Endothelial cell of umbilical vein (primary cell): ENCODE results near the gene ERVW-1. TPM values are rescaled to one million over a fixed set of nuclear protein-coding genes. Genes with fewer than 3 reads are reported as not detected.
"Not testable (repeated sequence)": the region's sequence is repeated elsewhere in the genome, so short reads cannot be mapped to it uniquely, and the experiment has no call there.

Source experiments
- BruUV-seq: library from RNA; stranded (reverse); fragments of 400-500 nt; replicated peaks from 2 replicates; lab custom pipeline; 2021; lab: Mats Ljungman, UMichigan
- CTCF ChIA-PET: fragments of 300-600, 350-600 bp; sonication (Branson Sonifier 250); formaldehyde crosslinking; loops from one replicate; lab custom pipeline; 2021; ENCODE audit warnings: antibody characterized with exemption, inconsistent platforms; lab: Charles Lee
- POLR2A ChIA-PET: fragments of 300-600, 350-600 bp; sonication (Branson Sonifier 250); formaldehyde crosslinking; loops from one replicate; lab custom pipeline; 2021; ENCODE audit warnings: antibody characterized with exemption, inconsistent platforms; lab: Charles Lee
- DNase-seq: peaks from one replicate; pipeline ENCODE4 v3.0.0-alpha.2; 2011; ENCODE audit warnings: low read depth, low spot score
- FAIRE-seq: peaks from 2 replicates; lab custom pipeline; 2011; peaks lifted over from hg19 to GRCh38; lab: Jason Lieb, UNC
- H2AFZ ChIP-seq: 2 replicates; pipeline ENCODE4 v1.6.0; 2012; ENCODE audit warnings: low read depth, low read length, control low read depth, inconsistent platforms
- H3K27ac ChIP-seq: 2 replicates; pipeline ENCODE4 v1.5.1; 2011; ENCODE audit warnings: low read depth, mild to moderate bottlenecking, control low read depth, low read length, moderate library complexity; ENCODE audit not compliant: insufficient read depth
- H3K27me3 ChIP-seq, 2 experiments: 2 replicates each; pipeline versions ENCODE4 v1.6.0 to v1.6.1; 2011; ENCODE audit warnings: low read length in 2 of 2, mixed read lengths in 1 of 2; ENCODE audit not compliant: control insufficient read depth in 2 of 2, insufficient read depth in 2 of 2
- H3K36me3 ChIP-seq, 2 experiments: 2 replicates in 1 of 2; 3 replicates in 1 of 2; pipeline ENCODE4 v1.5.1; 2011; ENCODE audit warnings: low read length in 2 of 2, mild to moderate bottlenecking in 1 of 2, moderate library complexity in 1 of 2; ENCODE audit not compliant: control insufficient read depth in 2 of 2, insufficient read depth in 2 of 2; ENCODE audit errors: extremely low read depth in 1 of 2
- H3K4me1 ChIP-seq: 3 replicates; pipeline ENCODE4 v1.5.1; 2011; ENCODE audit warnings: mild to moderate bottlenecking, low read length; ENCODE audit not compliant: control insufficient read depth, insufficient read depth; ENCODE audit errors: extremely low read depth
- H3K4me2 ChIP-seq: 2 replicates; pipeline ENCODE4 v1.6.1; 2011; ENCODE audit warnings: low read length, control low read depth, mixed read lengths; ENCODE audit not compliant: insufficient read depth
- H3K4me3 ChIP-seq, 3 experiments: fragments of 200-600 bp in 1 of 3; sonication (generic), shearing (Covaris generic) in 1 of 3; replicated peaks in 1 of 3; 2 replicates each; pipeline ENCODE4 v1.5.1; 2011 to 2016; ENCODE audit warnings: control low read depth in 3 of 3, low read length in 3 of 3, mild to moderate bottlenecking in 2 of 3, inconsistent platforms in 1 of 3, low read depth in 1 of 3, moderate library complexity in 1 of 3; ENCODE audit not compliant: insufficient read depth in 1 of 3
- H3K79me2 ChIP-seq: 2 replicates; pipeline ENCODE4 v1.6.0; 2012; ENCODE audit warnings: low read length, inconsistent platforms; ENCODE audit not compliant: control insufficient read depth, insufficient read depth
- H3K9ac ChIP-seq: replicated peaks from 2 replicates; pipeline ENCODE3; 2011; ENCODE audit warnings: low read length, control low read depth; ENCODE audit not compliant: insufficient read depth; ENCODE audit errors: extremely low read depth
- H3K9me1 ChIP-seq: replicated peaks from 3 replicates; pipeline ENCODE4 v1.6.0; 2011; ENCODE audit warnings: mild to moderate bottlenecking, low read length; ENCODE audit not compliant: control insufficient read depth, insufficient read depth; ENCODE audit errors: extremely low read depth
- H3K9me3 ChIP-seq: replicated peaks from 2 replicates; pipeline ENCODE4 v1.5.1; 2012; ENCODE audit warnings: low read length, inconsistent platforms; ENCODE audit not compliant: control insufficient read depth, insufficient read depth
- H4K20me1 ChIP-seq: replicated peaks from 2 replicates; pipeline ENCODE3; 2011; ENCODE audit warnings: mild to moderate bottlenecking, low read length; ENCODE audit not compliant: control insufficient read depth, insufficient read depth; ENCODE audit errors: extremely low read depth
- EZH2 ChIP-seq: IDR thresholded peaks from 2 replicates; pipeline ENCODE4 v1.6.1; 2012; ENCODE audit warnings: borderline replicate concordance, low read depth, mild to moderate bottlenecking, moderate library complexity, low read length, inconsistent platforms; ENCODE audit not compliant: severe bottlenecking
- FOS ChIP-seq: IDR thresholded peaks from 2 replicates; pipeline ENCODE4 v1.6.1; 2011; ENCODE audit warnings: mild to moderate bottlenecking, low read length, moderate library complexity, borderline replicate concordance; ENCODE audit not compliant: insufficient read depth
- GATA2 ChIP-seq: IDR thresholded peaks from 2 replicates; pipeline ENCODE4 v1.7.0; 2011; ENCODE audit warnings: low read depth, mild to moderate bottlenecking, moderate library complexity, mixed read lengths, low read length; ENCODE audit not compliant: insufficient read length, insufficient read depth
- MYC ChIP-seq: IDR thresholded peaks from one replicate; pipeline ENCODE4 v1.6.1; 2011; ENCODE audit warnings: mild to moderate bottlenecking, low read depth, low read length
- POLR2A ChIP-seq: IDR thresholded peaks from 2 replicates; pipeline ENCODE4 v1.6.1; 2012; ENCODE audit warnings: low read depth, mild to moderate bottlenecking, control low read depth, low read length
- POLR2AphosphoS5 ChIP-seq: IDR thresholded peaks from 2 replicates; pipeline ENCODE4 v1.6.1; 2012; ENCODE audit warnings: low read depth, mild to moderate bottlenecking, control low read depth, low read length, moderate library complexity; ENCODE audit not compliant: insufficient read depth
- dilution Hi-C: fragments of 300-500 bp; cut with MboI; formaldehyde crosslinking; loops from one replicate; pipeline ENCODE4 v1.15.0; 2019; ENCODE audit warnings: low sequenced_read_pairs; ENCODE audit not compliant: extremely low pct_ligation_motif_present
- intact Hi-C: fragments of 100-400 bp; cut with micrococcal nuclease; formaldehyde crosslinking; loops from one replicate; pipeline ENCODE4 v1.10.0; 2022
- polyA plus RNA-seq, 4 experiments: library from polyadenylated mRNA; depleted of rRNA in 3 of 4; stranded (reverse) in 3 of 4; unstranded in 1 of 4; fragments of >200 nt; gene quantifications; 2 replicates each; pipeline versions ENCODE4 v1.2.1 to v1.2.3, GENCODE V29; 2011 to 2012; ENCODE audit warnings: missing spikeins in 1 of 4
- total RNA-seq: library from RNA; stranded (reverse); gene quantifications from 2 replicates; pipeline ENCODE4 v1.2.3, GENCODE V29; 2021
- TF ChIP-seq, protein P1 (sequence below): IDR thresholded peaks from 2 replicates; pipeline ENCODE4 v1.6.1; 2011; ENCODE audit not compliant: insufficient read depth, insufficient read length
- TF ChIP-seq, protein P2 (sequence below), 2 donors: IDR thresholded peaks; 1 replicate in 1 of 2; 2 replicates in 1 of 2; pipeline ENCODE4 v1.5.1; 2011; ENCODE audit warnings: low read length in 2 of 2, mild to moderate bottlenecking in 2 of 2, moderate library complexity in 2 of 2, control low read depth in 1 of 2, inconsistent platforms in 1 of 2, low read depth in 1 of 2; ENCODE audit not compliant: insufficient read depth in 1 of 2; ENCODE audit errors: extremely low read depth in 1 of 2

Gene ERVW-1
- total and polyA plus RNA-seq, 2 donors (not counting 3 experiments of a cell fraction or from before 2014, with no cell fraction given): not detected

DNA sequence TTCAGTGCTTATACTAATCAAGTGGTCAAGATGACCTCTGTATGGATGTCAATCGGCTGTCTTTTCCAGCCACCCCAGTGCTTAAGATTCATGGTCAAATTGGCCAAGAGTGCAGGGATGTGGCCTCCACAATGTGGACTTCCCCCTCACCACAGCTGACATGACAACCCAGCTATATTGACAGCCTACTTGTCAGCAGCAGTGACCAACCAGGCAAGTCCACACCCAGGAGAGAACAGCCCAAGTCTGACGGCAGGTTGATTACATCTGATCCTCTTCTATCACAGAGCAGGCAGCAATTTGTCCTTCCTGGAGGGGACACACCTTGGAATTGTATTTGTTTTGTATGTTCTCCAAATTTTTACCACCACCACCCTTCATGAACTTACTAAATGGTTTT is 8.2 kb upstream of the ERVW-1 start:
- Histone ChIP-seq H3K4me3 (no peak overlapping the region), H3K9ac (no peak overlapping the region), H3K4me1 (no peaks in the 10 kb centered on the region), H3K79me2 (no peaks in the 10 kb centered on the region), H3K36me3 (peaks cover 4 to 8% of the 10 kb centered on the region in 2 experiments), H3K9me3 (no peaks in the 10 kb centered on the region), H4K20me1 (no peaks in the 10 kb centered on the region), H3K9me1 (no peaks in the 10 kb centered on the region), H3K27ac (no peak overlapping the region), H3K27me3 (no peaks in the 10 kb centered on the region), H2AFZ (no peak overlapping the region), H3K4me2 (no peak overlapping the region)
- intact Hi-C loops: no loop called here
- TF ChIP-seq EZH2: no peak
- TF ChIP-seq, protein P1, sequence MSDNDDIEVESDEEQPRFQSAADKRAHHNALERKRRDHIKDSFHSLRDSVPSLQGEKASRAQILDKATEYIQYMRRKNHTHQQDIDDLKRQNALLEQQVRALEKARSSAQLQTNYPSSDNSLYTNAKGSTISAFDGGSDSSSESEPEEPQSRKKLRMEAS: no peak
- no peak for TF ChIP-seq POLR2AphosphoS5
- FAIRE-seq: no peak
- no peak for DNase-seq
- BruUV-seq: no TSS peak
- POLR2A ChIA-PET: no interaction called here
- CTCF ChIA-PET: interaction anchor here (1.0 kb wide), 1 partner anchor 24 kb away, joined by 3 read pairs; no protein-coding TSS in a partner anchor
- dilution Hi-C loops: no loop called here

DNA sequence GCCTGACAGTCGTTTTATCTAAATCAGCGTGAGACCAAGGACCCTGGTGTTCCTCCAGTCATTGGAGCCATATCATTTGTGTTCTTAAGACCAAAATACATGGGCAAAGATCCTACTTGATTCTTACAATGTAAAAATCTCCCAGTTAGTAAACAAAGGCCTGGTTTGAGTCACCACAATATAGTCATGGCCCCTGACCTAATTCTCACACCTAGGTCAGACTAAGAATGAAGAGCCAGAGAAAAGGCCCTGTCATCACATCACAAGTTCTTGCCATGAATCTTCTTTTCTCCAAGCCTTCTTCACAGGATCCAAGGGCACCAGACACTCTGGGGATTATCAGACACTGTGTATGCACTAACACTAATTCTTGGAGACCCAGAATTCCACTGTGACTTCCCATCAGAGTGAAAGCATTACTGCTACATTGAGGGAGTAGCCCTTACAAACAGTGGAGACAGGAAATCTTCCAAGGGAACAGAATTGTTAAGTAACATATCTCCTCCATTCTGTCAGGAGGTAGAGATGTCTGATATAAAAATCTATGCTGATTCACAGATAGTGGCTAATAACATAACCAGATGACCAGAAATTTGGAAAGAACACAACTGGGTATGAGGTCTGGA is 7.6 kb upstream of the ERVW-1 start:
- no peak overlapping the region for H3K27ac ChIP-seq
- H4K20me1 ChIP-seq: no peaks in the 10 kb centered on the region
- no peaks in the 10 kb centered on the region for H3K9me1 ChIP-seq
- H2AFZ ChIP-seq: no peak overlapping the region
- no peak overlapping the region for H3K4me3 ChIP-seq
- no TSS peak for BruUV-seq
- no peak for TF ChIP-seq POLR2A
- TF ChIP-seq GATA2: no peak
- TF ChIP-seq FOS: no peak
- TF ChIP-seq, protein P2, sequence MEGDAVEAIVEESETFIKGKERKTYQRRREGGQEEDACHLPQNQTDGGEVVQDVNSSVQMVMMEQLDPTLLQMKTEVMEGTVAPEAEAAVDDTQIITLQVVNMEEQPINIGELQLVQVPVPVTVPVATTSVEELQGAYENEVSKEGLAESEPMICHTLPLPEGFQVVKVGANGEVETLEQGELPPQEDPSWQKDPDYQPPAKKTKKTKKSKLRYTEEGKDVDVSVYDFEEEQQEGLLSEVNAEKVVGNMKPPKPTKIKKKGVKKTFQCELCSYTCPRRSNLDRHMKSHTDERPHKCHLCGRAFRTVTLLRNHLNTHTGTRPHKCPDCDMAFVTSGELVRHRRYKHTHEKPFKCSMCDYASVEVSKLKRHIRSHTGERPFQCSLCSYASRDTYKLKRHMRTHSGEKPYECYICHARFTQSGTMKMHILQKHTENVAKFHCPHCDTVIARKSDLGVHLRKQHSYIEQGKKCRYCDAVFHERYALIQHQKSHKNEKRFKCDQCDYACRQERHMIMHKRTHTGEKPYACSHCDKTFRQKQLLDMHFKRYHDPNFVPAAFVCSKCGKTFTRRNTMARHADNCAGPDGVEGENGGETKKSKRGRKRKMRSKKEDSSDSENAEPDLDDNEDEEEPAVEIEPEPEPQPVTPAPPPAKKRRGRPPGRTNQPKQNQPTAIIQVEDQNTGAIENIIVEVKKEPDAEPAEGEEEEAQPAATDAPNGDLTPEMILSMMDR (IDR thresholded peaks at IDR 0.05; ENCODE audit: extremely low read depth in 1 of 2, insufficient read depth in 1 of 2, low read depth in 1 of 2, low read length in 2 of 2): no peak
- TF ChIP-seq, protein P1: no peak
- TF ChIP-seq MYC: no peak
- FAIRE-seq (no peak), DNase-seq (no peak)
- H3K4me2 ChIP-seq: no peak overlapping the region
- intact Hi-C loops: no loop called here
- dilution Hi-C loops: no loop called here
- no peaks in the 10 kb centered on the region for H3K79me2 ChIP-seq
- peaks cover 4 to 7% of the 10 kb centered on the region in 2 experiments for H3K36me3 ChIP-seq
- ChIA-PET POLR2A (no interaction called here), CTCF (no interaction called here)
- H3K27me3 ChIP-seq: no peaks in the 10 kb centered on the region
- H3K9me3 ChIP-seq: no peaks in the 10 kb centered on the region
- no peaks in the 10 kb centered on the region for H3K4me1 ChIP-seq
- no peak overlapping the region for H3K9ac ChIP-seq

DNA sequence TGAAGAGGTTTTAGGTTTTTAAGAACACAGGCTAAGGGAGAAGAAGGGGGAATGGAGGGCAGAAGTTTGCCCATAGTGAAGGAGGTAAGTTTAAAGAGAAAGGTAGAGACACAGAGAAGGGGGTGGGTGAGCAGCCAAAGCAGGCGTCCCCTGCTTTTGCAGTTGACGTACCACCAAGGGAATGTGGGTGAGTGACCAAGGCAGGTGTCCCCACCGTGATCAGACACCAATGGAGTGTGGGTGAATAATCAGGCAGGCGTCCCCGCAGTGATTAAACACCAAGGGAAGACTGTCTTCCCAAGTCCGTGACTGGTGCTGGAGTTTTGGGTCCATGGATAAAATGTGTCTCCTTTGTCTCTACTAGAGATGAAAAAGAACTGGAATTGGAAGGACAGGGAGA is 6.5 kb upstream of the ERVW-1 start:
- H2AFZ ChIP-seq, H3K9me3 ChIP-seq, H3K27ac ChIP-seq, BruUV-seq, H3K4me1 ChIP-seq, H3K27me3 ChIP-seq, H3K79me2 ChIP-seq, intact Hi-C loops, H3K4me3 ChIP-seq, DNase-seq, H3K36me3 ChIP-seq, FAIRE-seq, H3K4me2 ChIP-seq, H3K9me1 ChIP-seq, dilution Hi-C loops, H4K20me1 ChIP-seq, POLR2A ChIA-PET, H3K9ac ChIP-seq, CTCF ChIA-PET: not testable (repeated sequence)
